Hematopoietic multipotent progenitor cell treated with erythropoietin and hydrocortisone succinate and interleukin-3 and kit ligand, for 17 days (in vitro differentiated cells): ENCODE data around the gene KLHL8.

ENCODE experiments used
- DNase-seq: peaks from one replicate; pipeline ENCODE4 v3.0.0-alpha.2; 2015; ENCODE audit warnings: low spot score

Gene KLHL8

GRCh38 chr4:87121341-87122065 is 98.9 kb downstream of the KLHL8 start:
- DNase-seq = no peak

- DNase-seq = no peak
Measured at GRCh38 chr4:87120411-87121162, 99.8 kb downstream of the KLHL8 start.

- no peak for DNase-seq
Measured at GRCh38 chr4:87120010-87120409, 100.4 kb downstream of the KLHL8 start.

GRCh38 chr4:87118826-87119225 is 101.6 kb downstream of the KLHL8 start:
- DNase-seq = no peak

GRCh38 chr4:87118421-87118820 is 102.0 kb downstream of the KLHL8 start:
- DNase-seq = no peak

- no peak for DNase-seq
Measured at GRCh38 chr4:87117732-87118075, 102.7 kb downstream of the KLHL8 start.

- no peak for DNase-seq
Measured at GRCh38 chr4:87117051-87117731, 103.2 kb downstream of the KLHL8 start.

GRCh38 chr4:87116231-87116630 is 104.2 kb downstream of the KLHL8 start:
- DNase-seq = no peak

GRCh38 chr4:87114245-87115062 is 106.0 kb downstream of the KLHL8 start:
- DNase-seq = no peak

- DNase-seq = no peak
Measured at GRCh38 chr4:87112063-87112462, 108.4 kb downstream of the KLHL8 start.
